GM23248 (cell line): Measurements from ENCODE around the gene CCT6A. TPM values are rescaled to one million over a fixed set of nuclear protein-coding genes. Genes with fewer than 3 reads are reported as not detected.
"Not testable (repeated sequence)": the region's sequence is repeated elsewhere in the genome, so short reads cannot be mapped to it uniquely, and the experiment has no call there.

Source experiments
- DNase-seq: peaks from one replicate; pipeline ENCODE4 v3.0.0-alpha.2; 2015
- H2AFZ ChIP-seq: fragments of 200-600 bp; sonication (generic); 2 replicates; pipeline ENCODE4 v1.6.1; 2016; ENCODE audit warnings: antibody characterized with exemption
- H3F3A ChIP-seq: fragments of 200-600 bp; sonication (generic); 2 replicates; pipeline ENCODE4 v1.6.1; 2016; ENCODE audit warnings: mild to moderate bottlenecking, antibody characterized with exemption, mixed run types; ENCODE audit not compliant: insufficient read depth
- H3K27ac ChIP-seq: fragments of 200-600 bp; sonication (generic); 2 replicates; pipeline ENCODE4 v1.5.1; 2016; ENCODE audit warnings: mild to moderate bottlenecking
- H3K27me3 ChIP-seq: fragments of 200-600 bp; sonication (generic); replicated peaks from 2 replicates; pipeline ENCODE4 v1.6.1; 2016; ENCODE audit warnings: mild to moderate bottlenecking; ENCODE audit not compliant: insufficient read depth
- H3K36me3 ChIP-seq: fragments of 200-600 bp; sonication (generic); 2 replicates; pipeline ENCODE4 v1.6.1; 2016; ENCODE audit warnings: low read depth, mild to moderate bottlenecking
- H3K4me1 ChIP-seq: fragments of 200-600 bp; sonication (generic); 2 replicates; pipeline ENCODE4 v1.6.1; 2016; ENCODE audit warnings: mild to moderate bottlenecking; ENCODE audit not compliant: insufficient read depth
- H3K4me2 ChIP-seq: fragments of 200-600 bp; sonication (generic); one replicate; pipeline ENCODE4 v1.6.1; 2016; ENCODE audit warnings: mild to moderate bottlenecking; ENCODE audit not compliant: unreplicated experiment
- H3K4me3 ChIP-seq: fragments of 200-600 bp; sonication (generic); 2 replicates; pipeline ENCODE4 v1.5.1; 2016; ENCODE audit warnings: mild to moderate bottlenecking
- H3K79me2 ChIP-seq: fragments of 200-600 bp; sonication (generic); 2 replicates; pipeline ENCODE4 v1.6.1; 2016; ENCODE audit warnings: mild to moderate bottlenecking; ENCODE audit not compliant: insufficient read depth
- H3K9ac ChIP-seq: fragments of 200-600 bp; sonication (generic); 2 replicates; pipeline ENCODE4 v1.6.1; 2016; ENCODE audit warnings: mild to moderate bottlenecking
- H3K9me2 ChIP-seq: fragments of 200-600 bp; sonication (generic); 2 replicates; pipeline ENCODE4 v1.6.1; 2016; ENCODE audit warnings: mixed run types, mild to moderate bottlenecking, moderate library complexity; ENCODE audit not compliant: insufficient read depth
- H3K9me3 ChIP-seq: fragments of 200-600 bp; sonication (generic); one replicate; pipeline ENCODE4 v1.6.1; 2017; ENCODE audit warnings: low read depth
- H4K20me1 ChIP-seq: fragments of 200-600 bp; sonication (generic); 2 replicates; pipeline ENCODE4 v1.6.0; 2016; ENCODE audit not compliant: insufficient read depth
- EZH2 ChIP-seq: fragments of 200-600 bp; sonication (generic); IDR thresholded peaks from 2 replicates; pipeline ENCODE4 v1.6.1; 2018; ENCODE audit warnings: antibody characterized with exemption, mild to moderate bottlenecking; ENCODE audit not compliant: insufficient read depth, poor library complexity, severe bottlenecking
- EZH2phosphoT487 ChIP-seq: fragments of 200-600 bp; sonication (generic); IDR thresholded peaks from 2 replicates; pipeline ENCODE4 v1.6.1; 2018; ENCODE audit warnings: antibody characterized with exemption, moderate library complexity, mild to moderate bottlenecking, low read depth; ENCODE audit not compliant: insufficient read depth
- WGBS, 2 experiments: methylation state at CpG; one replicate each; pipeline ENCODE4 v1.1.6; 2015 to 2017; ENCODE audit warnings: low lambda C conversion rate in 2 of 2, low coverage in 1 of 2; ENCODE audit errors: missing lambda C conversion rate in 2 of 2; 5-methylcytosine and 5-hydroxymethylcytosine counted together
- in situ Hi-C: fragments of 300-500 bp; cut with MboI; formaldehyde crosslinking; loops from 2 replicates; pipeline ENCODE4 v1.15.0; 2020
- polyA plus RNA-seq: library from polyadenylated mRNA; unstranded; fragments of >200 nt; fragmentation: Nextera tagmentation; extraction: Ambion mirVana; gene quantifications from 2 replicates; pipeline ENCODE4 v1.2.1, GENCODE V29; 2016
- total RNA-seq: library from RNA; depleted of rRNA; stranded (reverse); fragments of >200 nt; shearing (Covaris generic); gene quantifications from 2 replicates; pipeline ENCODE4 v1.2.3, GENCODE V29; 2014

Gene CCT6A
- total and polyA plus RNA-seq, 2 experiments from 2014 or later = 113 to 148 TPM

GRCh38 chr7:56062382-56062781, 10.8 kb downstream of the CCT6A start:
- no peaks in the 10 kb centered on the region for H3K9me2 ChIP-seq
- H3K4me3 ChIP-seq = no peak overlapping the region
- H3K79me2 ChIP-seq = peaks cover 52% of the 10 kb centered on the region
- H4K20me1 ChIP-seq = no peaks in the 10 kb centered on the region
- no peaks in the 10 kb centered on the region for H3K27me3 ChIP-seq
- peaks cover 31% of the 10 kb centered on the region for H3K4me1 ChIP-seq
- H3K9ac ChIP-seq = peak overlapping the region; percentile 17; the same call in 1 of the 2 replicates
- H3K4me2 ChIP-seq = peak overlapping the region; percentile 62
- in situ Hi-C loops = loop anchor here (25.0 kb wide), 1 partner anchor 1300 kb away; the partner anchor contains the start of gene SEC61G
- DNase-seq = peak; percentile 75
- TF ChIP-seq EZH2phosphoT487 (no peak), EZH2 (no peak)
- peaks cover 37% of the 10 kb centered on the region for H3K36me3 ChIP-seq
- peaks cover 63% of the 10 kb centered on the region for H3F3A ChIP-seq
- no peaks in the 10 kb centered on the region for H3K9me3 ChIP-seq
- 37 to 40% methylated on average over 2 of the region's 2 CpGs for WGBS, 2 experiments
- peak overlapping the region; percentile 86 for H3K27ac ChIP-seq
- no peak overlapping the region for H2AFZ ChIP-seq

DNA sequence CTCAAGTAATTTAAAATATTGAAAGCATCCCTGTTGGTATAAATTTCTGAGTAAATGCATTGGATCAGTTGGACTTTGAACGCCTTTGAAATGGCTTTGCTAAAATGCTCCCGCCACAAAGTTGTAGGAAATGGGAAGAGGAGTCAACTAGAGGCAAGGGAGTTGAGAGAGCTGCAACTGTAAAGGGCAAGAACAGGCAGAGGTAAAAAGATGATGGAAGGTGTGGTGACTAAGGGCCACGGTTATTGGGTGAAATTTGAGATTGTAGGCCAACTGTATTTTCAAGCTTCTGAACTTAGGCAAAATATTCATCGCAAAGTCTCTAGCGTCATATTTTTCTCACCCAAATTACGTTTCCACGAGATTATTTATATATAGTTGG, 11.9 kb downstream of the CCT6A start:
- H3K9me2 ChIP-seq = no peaks in the 10 kb centered on the region
- H3K9ac ChIP-seq = peak overlapping the region; percentile 91
- no peaks in the 10 kb centered on the region for H3K9me3 ChIP-seq
- peak overlapping the region; percentile 86 for H3K27ac ChIP-seq
- H4K20me1 ChIP-seq = no peaks in the 10 kb centered on the region
- DNase-seq = no peak
- H3K4me2 ChIP-seq = peak overlapping the region; percentile 93
- H2AFZ ChIP-seq = peak overlapping the region; percentile 88; the same call in 1 of the 2 replicates
- TF ChIP-seq EZH2phosphoT487 (no peak), EZH2 (no peak)
- H3K36me3 ChIP-seq = peaks cover 26% of the 10 kb centered on the region
- peaks cover 51% of the 10 kb centered on the region for H3F3A ChIP-seq
- H3K4me3 ChIP-seq = peak overlapping the region; percentile 89; the same call in 1 of the 2 replicates
- no peaks in the 10 kb centered on the region for H3K27me3 ChIP-seq
- in situ Hi-C loops = loop anchor here (25.0 kb wide), 1 partner anchor 1301 kb away; the partner anchor contains the start of gene SEC61G
- WGBS, 2 experiments = 69 to 71% methylated on average over 7 of the region's 7 CpGs
- H3K4me1 ChIP-seq = peaks cover 31% of the 10 kb centered on the region
- H3K79me2 ChIP-seq = peaks cover 44% of the 10 kb centered on the region

- in situ Hi-C loops = loop anchor here (25.0 kb wide), 1 partner anchor 1302 kb away; the partner anchor contains the start of gene SEC61G
- no peaks in the 10 kb centered on the region for H3K9me2 ChIP-seq
- H3K4me2 ChIP-seq = peak within 1 kb of the TSS; percentile 93
- TF ChIP-seq EZH2 (no peak), EZH2phosphoT487 (no peak)
- peaks cover 24% of the 10 kb centered on the region; the same call in 1 of the 2 replicates for H3K36me3 ChIP-seq
- 1% methylated on average over 45 to 47 of the region's 49 CpGs for WGBS, 2 experiments
- H3K4me1 ChIP-seq = peaks cover 31% of the 10 kb centered on the region
- H3F3A ChIP-seq = peaks cover 49% of the 10 kb centered on the region
- peak; percentile 96 for DNase-seq
- no peaks in the 10 kb centered on the region for H4K20me1 ChIP-seq
- H3K4me3 ChIP-seq = peak within 1 kb of the TSS; percentile 89
- H3K27me3 ChIP-seq = no peaks in the 10 kb centered on the region
- peaks cover 39% of the 10 kb centered on the region for H3K79me2 ChIP-seq
- no peaks in the 10 kb centered on the region for H3K9me3 ChIP-seq
- peak within 1 kb of the TSS; percentile 86 for H3K27ac ChIP-seq
- H2AFZ ChIP-seq = peak within 1 kb of the TSS; percentile 88
- peak within 1 kb of the TSS; percentile 91 for H3K9ac ChIP-seq
Measured at GRCh38 chr7:56063882-56064625, 12.5 kb downstream of the CCT6A start, which contains the start of gene SUMF2. TSS of gene SUMF2 (plus strand) at chr7:56064286. CDS start at chr7:56064312, 26 bp downstream.

GRCh38 chr7:56066376-56066775, 14.8 kb downstream of the CCT6A start:
- H3K79me2 ChIP-seq = peaks cover 28% of the 10 kb centered on the region
- not testable (repeated sequence) for H3K9me3 ChIP-seq, H3K9me2 ChIP-seq, DNase-seq, H3K4me2 ChIP-seq, H3K27ac ChIP-seq, H3K9ac ChIP-seq, H3K4me3 ChIP-seq, H2AFZ ChIP-seq, H4K20me1 ChIP-seq, H3K27me3 ChIP-seq
- in situ Hi-C loops = loop anchor here (25.0 kb wide), 1 partner anchor 1304 kb away; the partner anchor contains the start of gene SEC61G
- WGBS, 2 experiments = 95 to 96% methylated on average over 13 of the region's 13 CpGs
- H3F3A ChIP-seq = peaks cover 25% of the 10 kb centered on the region
- H3K36me3 ChIP-seq = peaks cover 16% of the 10 kb centered on the region
- peaks cover 27% of the 10 kb centered on the region for H3K4me1 ChIP-seq
